ENCODE measurements around the gene DNM2. TPM values are rescaled to one million over a fixed set of nuclear protein-coding genes. Genes with fewer than 3 reads are reported as not detected.

DNM2 gene
- total RNA-seq, 4 donors from 2014 or later: 135 to 322 (median 173) TPM

DNA sequence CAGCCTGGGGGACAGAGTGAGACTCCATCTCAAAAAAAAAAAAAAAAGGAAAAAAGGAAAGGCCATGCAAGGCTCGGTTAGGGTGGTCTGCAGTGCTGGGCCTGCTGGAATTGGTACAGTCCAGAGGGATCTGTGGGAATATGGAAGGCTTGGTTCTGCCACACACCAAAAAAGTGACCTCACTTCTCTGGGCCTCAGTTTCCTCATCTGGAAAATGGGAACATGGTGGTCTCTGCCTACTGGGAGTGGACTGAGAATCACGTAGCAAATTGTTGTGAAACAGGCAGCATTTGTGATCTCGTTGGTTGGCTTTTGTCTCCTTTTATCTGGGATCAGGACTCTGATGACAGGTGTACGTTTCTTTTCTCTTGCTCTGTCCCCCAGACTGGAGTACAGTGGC lies 7.5 kb downstream of the DNM2 start:
- DNase-seq (ENCODE audit: low spot score in 2 of 2): no peak
- H3K27me3 ChIP-seq: no peaks in the 10 kb centered on the region
- no peak overlapping the region for H3K4me3 ChIP-seq
- no peaks in the 10 kb centered on the region for H3K9me3 ChIP-seq
- H3K27ac ChIP-seq: no peak overlapping the region
- H3K36me3 ChIP-seq: no peaks in the 10 kb centered on the region
- no peak for TF ChIP-seq CTCF (IDR thresholded peaks at IDR 0.05)
- no peak for TF ChIP-seq EP300 (IDR thresholded peaks at IDR 0.05)
- peaks cover 38% of the 10 kb centered on the region for H3K4me1 ChIP-seq
- WGBS: 95% methylated on average over 4 of the region's 4 CpGs

GRCh38 chr19:10726268-10726667 lies 8.4 kb downstream of the DNM2 start:
- no peak overlapping the region for H3K4me3 ChIP-seq
- no peaks in the 10 kb centered on the region for H3K9me3 ChIP-seq
- H3K27me3 ChIP-seq: no peaks in the 10 kb centered on the region
- WGBS: 91% methylated on average over 10 of the region's 10 CpGs
- DNase-seq (ENCODE audit: low spot score in 2 of 2): no peak
- H3K4me1 ChIP-seq: peaks cover 35% of the 10 kb centered on the region
- TF ChIP-seq CTCF (IDR thresholded peaks at IDR 0.05): no peak
- no peak for TF ChIP-seq POLR2AphosphoS5 (IDR thresholded peaks at IDR 0.05)
- TF ChIP-seq POLR2A (IDR thresholded peaks at IDR 0.05): no peak
- TF ChIP-seq EP300 (IDR thresholded peaks at IDR 0.05): no peak
- H3K36me3 ChIP-seq: no peaks in the 10 kb centered on the region
- no peak overlapping the region for H3K27ac ChIP-seq

- H3K36me3 ChIP-seq: no peaks in the 10 kb centered on the region
- no peak overlapping the region for H3K4me3 ChIP-seq
- no peaks in the 10 kb centered on the region for H3K9me3 ChIP-seq
- peaks cover 28% of the 10 kb centered on the region for H3K4me1 ChIP-seq
- no peaks in the 10 kb centered on the region for H3K27me3 ChIP-seq
- WGBS: 67% methylated on average over 14 of the region's 14 CpGs
- no peak for DNase-seq (ENCODE audit: low spot score in 2 of 2)
- H3K27ac ChIP-seq: no peak overlapping the region
- TF ChIP-seq POLR2A (IDR thresholded peaks at IDR 0.05): no peak
- TF ChIP-seq EP300 (IDR thresholded peaks at IDR 0.05): no peak
- no peak for TF ChIP-seq CTCF (IDR thresholded peaks at IDR 0.05)
These were observed 9.9 kb downstream of the DNM2 start for GRCh38 chr19:10727685-10728201.

DNA sequence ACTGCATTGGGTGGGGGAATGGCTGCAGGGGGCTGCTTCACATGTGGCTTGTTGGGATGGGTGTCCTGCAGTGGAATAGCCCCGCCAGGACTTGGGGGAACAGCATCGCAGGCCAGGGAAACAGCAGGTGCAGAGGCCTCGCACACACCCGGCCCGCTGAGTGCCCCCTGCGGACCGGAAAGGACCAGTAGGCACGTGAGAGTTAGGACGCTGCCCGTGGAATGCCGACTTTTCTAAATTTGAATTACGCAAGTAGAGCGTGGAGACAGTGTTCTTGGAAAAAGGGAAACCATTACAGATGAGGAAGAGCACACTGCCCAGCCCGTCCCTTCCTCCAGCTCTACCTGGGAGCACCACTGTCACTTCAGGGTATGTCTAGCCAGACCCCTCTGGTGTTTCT lies 11.5 kb downstream of the DNM2 start:
- H3K9me3 ChIP-seq: no peaks in the 10 kb centered on the region
- no peak for TF ChIP-seq EP300 (IDR thresholded peaks at IDR 0.05)
- TF ChIP-seq POLR2A (IDR thresholded peaks at IDR 0.05): no peak
- TF ChIP-seq CTCF (IDR thresholded peaks at IDR 0.05): no peak
- no peak for TF ChIP-seq POLR2AphosphoS5 (IDR thresholded peaks at IDR 0.05)
- H3K27me3 ChIP-seq: no peaks in the 10 kb centered on the region
- H3K36me3 ChIP-seq: no peaks in the 10 kb centered on the region
- no peak for DNase-seq (ENCODE audit: low spot score in 2 of 2)
- 93% methylated on average over 14 of the region's 14 CpGs for WGBS
- H3K27ac ChIP-seq: no peak overlapping the region
- no peak overlapping the region for H3K4me3 ChIP-seq
- peaks cover 26% of the 10 kb centered on the region for H3K4me1 ChIP-seq

DNA sequence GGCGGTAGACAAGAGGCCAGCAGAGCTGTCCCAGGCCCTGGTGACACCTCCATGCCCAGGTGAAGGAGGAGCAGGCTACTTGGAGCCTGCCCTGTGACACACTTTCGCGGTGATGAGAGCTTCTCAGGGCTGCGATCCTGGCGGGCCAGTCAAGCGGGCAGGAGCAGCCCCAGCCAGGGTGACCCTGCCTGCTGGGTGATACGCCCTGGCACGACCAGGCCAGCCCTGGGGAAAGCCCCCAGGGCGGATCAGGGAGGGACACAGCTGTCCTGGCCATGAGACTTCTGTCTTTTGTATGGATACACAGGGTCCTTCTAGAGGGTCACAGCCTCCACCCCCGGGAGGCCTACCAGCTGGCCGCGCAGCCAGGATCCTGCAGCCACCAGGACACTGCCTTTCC lies 13.1 kb downstream of the DNM2 start:
- peaks cover 11% of the 10 kb centered on the region for H3K4me1 ChIP-seq
- 84% methylated on average over 9 of the region's 12 CpGs for WGBS
- no peaks in the 10 kb centered on the region for H3K27me3 ChIP-seq
- TF ChIP-seq POLR2A (IDR thresholded peaks at IDR 0.05) (no peak), EP300 (IDR thresholded peaks at IDR 0.05) (no peak), POLR2AphosphoS5 (IDR thresholded peaks at IDR 0.05) (no peak), CTCF (IDR thresholded peaks at IDR 0.05) (no peak)
- no peak overlapping the region for H3K4me3 ChIP-seq
- no peaks in the 10 kb centered on the region for H3K36me3 ChIP-seq
- H3K27ac ChIP-seq: no peak overlapping the region
- DNase-seq (ENCODE audit: low spot score in 2 of 2): no peak
- H3K9me3 ChIP-seq: no peaks in the 10 kb centered on the region

Data from suprapubic skin (tissue), 4 donors.